Mesendoderm (in vitro differentiated cells): Measurements from ENCODE around the gene ZFHX3.

Experiments used
- DNase-seq: peaks from one replicate; pipeline ENCODE4 v3.0.0; 2013
- H2AK5ac ChIP-seq: 2 replicates; pipeline ENCODE4 v1.6.1; 2013; ENCODE audit warnings: low read length, inconsistent platforms
- H2BK120ac ChIP-seq: 2 replicates; pipeline ENCODE4 v1.6.1; 2013; ENCODE audit warnings: low read depth, mild to moderate bottlenecking, low read length, moderate library complexity, mixed read lengths
- H2BK15ac ChIP-seq: replicated peaks from 2 replicates; pipeline ENCODE4 v1.6.1; 2013; ENCODE audit warnings: low read depth, mild to moderate bottlenecking, moderate library complexity
- H2BK5ac ChIP-seq: 2 replicates; pipeline ENCODE4 v1.6.1; 2013; ENCODE audit warnings: low read length, inconsistent platforms
- H3K18ac ChIP-seq: 2 replicates; pipeline ENCODE4 v1.6.1; 2013; ENCODE audit warnings: mild to moderate bottlenecking, low read length, mixed read lengths
- H3K23ac ChIP-seq: one replicate; pipeline ENCODE4 v1.6.1; 2013; ENCODE audit warnings: low read length
- H3K27ac ChIP-seq: 2 replicates; pipeline ENCODE4 v1.5.1; 2013; ENCODE audit warnings: low read depth, mild to moderate bottlenecking, inconsistent platforms, low read length, moderate library complexity
- H3K27me3 ChIP-seq: 2 replicates; pipeline ENCODE4 v1.6.1; 2013; ENCODE audit warnings: low read length, control low read depth, mild to moderate bottlenecking, inconsistent platforms; ENCODE audit not compliant: insufficient read depth, poor library complexity
- H3K36me3 ChIP-seq: 2 replicates; pipeline ENCODE4 v1.6.1; 2013; ENCODE audit warnings: low read length, inconsistent platforms; ENCODE audit not compliant: control insufficient read depth, insufficient read depth
- H3K4ac ChIP-seq: one replicate; pipeline ENCODE4 v1.6.1; 2013; ENCODE audit warnings: low read depth, mild to moderate bottlenecking, low read length, moderate library complexity
- H3K4me1 ChIP-seq: 2 replicates; pipeline ENCODE4 v1.6.1; 2013; ENCODE audit warnings: low read depth, low read length, inconsistent platforms; ENCODE audit not compliant: control insufficient read depth
- H3K4me2 ChIP-seq: 2 replicates; pipeline ENCODE4 v1.6.1; 2013; ENCODE audit warnings: low read length
- H3K4me3 ChIP-seq: 2 replicates; pipeline ENCODE4 v1.5.1; 2013; ENCODE audit warnings: mild to moderate bottlenecking, low read length
- H3K56ac ChIP-seq: one replicate; pipeline ENCODE4 v1.6.1; 2013; ENCODE audit warnings: low read length
- H3K79me1 ChIP-seq: 2 replicates; pipeline ENCODE4 v1.6.1; 2013; ENCODE audit warnings: low read length, inconsistent platforms
- H3K79me2 ChIP-seq: 2 replicates; pipeline ENCODE4 v1.6.1; 2013; ENCODE audit warnings: mild to moderate bottlenecking, low read length; ENCODE audit not compliant: control insufficient read depth, insufficient read depth
- H3K9ac ChIP-seq: 2 replicates; pipeline ENCODE4 v1.6.1; 2013; ENCODE audit warnings: low read length, inconsistent platforms
- H4K5ac ChIP-seq: one replicate; pipeline ENCODE4 v1.6.1; 2013; ENCODE audit warnings: low read length
- H4K8ac ChIP-seq: one replicate; pipeline ENCODE4 v1.6.1; 2013; ENCODE audit warnings: low read depth, mild to moderate bottlenecking, control low read depth, low read length, moderate library complexity
- WGBS: extraction: QIAGEN DNeasy Blood & Tissue Kit; methylation state at CpG from one replicate; pipeline ENCODE4 v1.1.7; 2013; ENCODE audit warnings: low lambda C conversion rate, missing lambda C conversion rate; ENCODE audit not compliant: insufficient coverage; ENCODE audit errors: extremely low coverage; 5-methylcytosine and 5-hydroxymethylcytosine counted together

Gene ZFHX3

DNA sequence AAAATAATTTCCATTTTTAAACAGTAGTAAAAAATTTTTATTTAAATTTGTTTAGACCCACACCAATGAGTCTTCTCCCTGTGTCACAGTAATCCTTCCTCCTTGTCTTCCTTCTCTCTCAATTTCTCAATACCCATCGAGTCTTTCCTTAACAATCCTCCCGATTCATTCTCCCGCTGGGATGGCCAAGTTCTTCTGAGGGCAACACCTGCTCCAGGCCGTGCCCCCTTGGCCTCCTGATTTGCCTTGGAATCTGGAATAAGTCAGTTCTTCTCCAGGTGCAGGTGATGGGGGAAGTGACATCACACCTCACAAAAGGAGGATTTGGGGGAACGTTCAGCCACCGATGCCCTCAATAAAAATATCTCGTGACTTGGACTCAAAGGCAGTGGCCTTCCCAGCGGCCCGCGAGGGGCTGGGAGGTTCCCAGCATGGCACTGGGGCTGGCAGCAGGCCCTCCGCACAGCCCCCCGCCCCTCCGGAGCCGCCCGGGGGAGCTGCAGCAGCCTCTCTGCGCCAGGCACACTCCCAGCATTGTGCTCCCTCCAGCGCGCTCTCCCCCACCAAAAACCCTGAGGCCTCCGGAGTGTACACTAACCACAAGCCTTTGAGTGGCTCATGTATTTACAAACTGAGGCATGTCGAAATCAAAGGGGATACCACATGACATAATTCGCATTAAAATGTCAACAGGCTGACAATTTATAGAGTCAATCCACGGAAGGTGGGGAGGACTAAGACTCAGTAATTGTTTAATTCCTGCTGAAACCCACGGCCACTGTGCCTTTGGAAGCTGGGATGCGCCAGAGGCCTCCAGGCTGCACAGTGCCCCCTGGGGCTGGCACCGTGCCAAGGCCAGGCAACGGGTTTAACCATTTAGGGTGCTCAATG lies 120.5 kb downstream of the ZFHX3 start:
- no peaks in the 10 kb centered on the region for H3K27me3 ChIP-seq
- H2BK120ac ChIP-seq, result no peak overlapping the region
- no peaks in the 10 kb centered on the region for H3K36me3 ChIP-seq
- DNase-seq, result no peak
- H2BK15ac ChIP-seq, result no peak overlapping the region
- no CpG with 5 or more reads among the region's 26 CpGs for WGBS
- no peak overlapping the region for H4K8ac ChIP-seq
- H3K9ac ChIP-seq, result no peak overlapping the region
- H3K27ac ChIP-seq, result no peak overlapping the region
- H3K4me3 ChIP-seq, result no peak overlapping the region
- no peak overlapping the region for H2BK5ac ChIP-seq
- no peaks in the 10 kb centered on the region for H3K79me1 ChIP-seq
- H3K79me2 ChIP-seq, result no peaks in the 10 kb centered on the region
- H3K23ac ChIP-seq, result no peak overlapping the region
- no peak overlapping the region for H3K4me2 ChIP-seq
- no peak overlapping the region for H3K4ac ChIP-seq
- no peak overlapping the region for H3K56ac ChIP-seq
- no peak overlapping the region for H4K5ac ChIP-seq
- H3K18ac ChIP-seq, result no peak overlapping the region
- H3K4me1 ChIP-seq, result peaks cover 1% of the 10 kb centered on the region
- H2AK5ac ChIP-seq, result no peak overlapping the region

DNA sequence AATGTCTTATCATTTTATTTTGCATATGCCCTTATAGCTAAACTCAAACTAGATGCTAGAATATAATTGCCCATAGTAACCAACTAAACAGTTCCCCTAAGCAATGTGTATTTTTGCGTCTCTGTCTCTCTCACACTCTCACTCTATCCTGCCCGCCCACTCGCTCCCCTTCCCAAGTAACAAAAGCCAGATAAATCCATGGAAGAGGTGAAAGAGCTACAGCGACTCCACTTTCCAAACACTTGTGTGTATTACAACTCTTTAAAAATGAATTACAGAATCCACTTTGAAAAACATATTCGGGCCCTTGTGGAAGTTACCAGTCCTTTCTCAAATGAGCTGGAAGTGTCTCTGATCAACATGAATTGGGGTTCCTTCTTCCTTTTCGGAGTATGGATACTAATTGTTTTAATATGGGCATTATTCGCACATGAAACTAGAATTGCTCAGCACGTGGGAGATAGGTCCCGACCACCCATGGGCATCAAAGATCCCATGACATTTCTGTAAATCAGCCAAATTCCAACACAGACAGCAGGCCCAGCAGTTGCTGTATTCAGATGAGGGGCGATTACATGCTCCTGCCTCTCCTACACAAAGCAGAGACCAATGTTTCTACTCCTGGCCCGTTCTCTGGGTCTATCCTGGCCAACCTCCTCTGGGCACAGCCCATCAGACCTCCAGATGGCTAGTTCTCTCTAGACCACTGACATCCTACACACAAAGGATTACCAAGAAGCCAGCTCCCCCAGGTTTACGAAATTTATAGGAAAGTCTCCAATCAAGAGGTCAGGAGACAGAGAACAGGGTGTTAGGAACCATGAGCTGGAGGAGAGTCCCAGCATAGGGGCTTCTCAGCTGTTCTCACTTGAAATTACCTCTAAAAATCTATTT lies 121.5 kb downstream of the ZFHX3 start:
- H3K4me3 ChIP-seq, result no peak overlapping the region
- no peak overlapping the region for H2BK15ac ChIP-seq
- no peak overlapping the region for H3K27ac ChIP-seq
- H2AK5ac ChIP-seq, result no peak overlapping the region
- H3K4me2 ChIP-seq, result no peak overlapping the region
- H3K79me2 ChIP-seq, result no peaks in the 10 kb centered on the region
- no peak overlapping the region for H3K9ac ChIP-seq
- no peaks in the 10 kb centered on the region for H3K27me3 ChIP-seq
- H2BK120ac ChIP-seq, result no peak overlapping the region
- no CpG with 5 or more reads among the region's 12 CpGs for whole genome bisulfite sequencing
- no peak for DNase-seq
- H3K56ac ChIP-seq, result no peak overlapping the region
- H3K18ac ChIP-seq, result no peak overlapping the region
- no peak overlapping the region for H3K4ac ChIP-seq
- H3K4me1 ChIP-seq, result no peaks in the 10 kb centered on the region
- H3K23ac ChIP-seq, result no peak overlapping the region
- no peaks in the 10 kb centered on the region for H3K36me3 ChIP-seq
- no peak overlapping the region for H4K8ac ChIP-seq
- no peaks in the 10 kb centered on the region for H3K79me1 ChIP-seq
- no peak overlapping the region for H2BK5ac ChIP-seq
- H4K5ac ChIP-seq, result no peak overlapping the region

DNA sequence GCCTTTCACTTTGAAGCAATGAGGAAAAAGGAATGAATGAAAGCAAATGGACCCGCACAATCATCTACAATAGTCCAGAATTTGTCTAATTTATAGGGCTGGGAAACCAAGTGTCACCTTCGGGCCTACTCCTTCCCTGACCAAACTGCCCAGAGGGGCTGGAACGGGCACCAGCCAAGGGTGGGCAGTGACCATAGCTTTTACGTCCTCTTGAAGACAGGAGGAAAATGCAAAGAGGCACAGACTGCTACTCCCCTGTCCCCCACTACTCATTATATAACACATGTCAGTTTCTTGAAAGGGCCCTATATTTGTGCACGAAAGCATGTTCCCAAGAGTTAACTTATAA lies 122.3 kb downstream of the ZFHX3 start:
- no peaks in the 10 kb centered on the region for H3K36me3 ChIP-seq
- H2AK5ac ChIP-seq, result no peak overlapping the region
- no CpG with 5 or more reads among the region's 5 CpGs for WGBS
- H3K56ac ChIP-seq, result no peak overlapping the region
- no peak overlapping the region for H3K4me2 ChIP-seq
- no peak overlapping the region for H2BK5ac ChIP-seq
- H3K4me1 ChIP-seq, result no peaks in the 10 kb centered on the region
- no peak overlapping the region for H3K23ac ChIP-seq
- no peak overlapping the region for H2BK120ac ChIP-seq
- no peaks in the 10 kb centered on the region for H3K79me1 ChIP-seq
- no peak overlapping the region for H4K5ac ChIP-seq
- DNase-seq, result no peak
- H3K4me3 ChIP-seq, result no peak overlapping the region
- H3K27me3 ChIP-seq, result no peaks in the 10 kb centered on the region
- no peak overlapping the region for H2BK15ac ChIP-seq
- no peaks in the 10 kb centered on the region for H3K79me2 ChIP-seq
- H3K18ac ChIP-seq, result no peak overlapping the region
- no peak overlapping the region for H3K27ac ChIP-seq
- H3K9ac ChIP-seq, result no peak overlapping the region
- H3K4ac ChIP-seq, result no peak overlapping the region
- no peak overlapping the region for H4K8ac ChIP-seq

DNA sequence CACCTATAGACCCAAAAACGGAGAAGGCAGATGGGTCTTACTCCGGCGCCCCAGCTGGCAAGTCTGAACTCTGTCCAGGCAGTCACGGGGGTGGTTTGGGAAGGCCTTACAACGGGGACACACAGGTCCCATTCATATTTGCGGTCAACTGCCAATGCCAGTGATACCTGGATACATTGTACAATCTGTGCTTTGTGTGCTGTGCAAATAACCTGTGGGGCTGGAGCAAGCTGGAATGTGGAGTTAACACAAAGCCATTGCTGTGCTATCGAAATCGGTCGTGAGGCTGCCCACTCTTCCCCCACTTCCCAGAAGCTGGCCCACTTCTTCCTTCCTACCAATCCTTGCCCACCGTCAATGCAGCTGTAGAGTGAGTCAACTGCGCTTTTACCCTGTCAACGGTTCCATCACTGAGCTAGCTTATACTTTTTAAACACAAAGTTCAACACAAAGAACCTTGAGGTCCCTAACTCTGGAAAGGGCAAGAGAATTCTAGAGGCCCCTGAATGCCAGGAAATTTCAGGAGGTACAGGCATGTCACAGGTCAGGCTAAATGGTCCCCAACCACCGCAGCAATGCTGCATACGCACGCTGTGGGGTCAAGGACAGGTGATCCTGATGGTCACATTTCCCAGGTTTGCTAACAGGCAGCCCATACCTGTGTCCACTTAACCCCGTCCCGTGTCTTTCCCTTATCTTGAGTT lies 122.8 kb downstream of the ZFHX3 start:
- Histone ChIP-seq H2BK120ac (no peak overlapping the region), H2AK5ac (no peak overlapping the region), H3K79me1 (no peaks in the 10 kb centered on the region), H3K4ac (no peak overlapping the region), H3K79me2 (no peaks in the 10 kb centered on the region), H3K27me3 (no peaks in the 10 kb centered on the region), H3K4me2 (no peak overlapping the region), H3K18ac (no peak overlapping the region), H3K23ac (no peak overlapping the region), H2BK5ac (no peak overlapping the region), H3K9ac (no peak overlapping the region), H3K36me3 (no peaks in the 10 kb centered on the region), H4K8ac (no peak overlapping the region), H2BK15ac (no peak overlapping the region), H3K56ac (no peak overlapping the region), H3K27ac (no peak overlapping the region), H4K5ac (no peak overlapping the region), H3K4me1 (no peaks in the 10 kb centered on the region), H3K4me3 (no peak overlapping the region)
- no CpG with 5 or more reads among the region's 17 CpGs for WGBS
- DNase-seq, result no peak

DNA sequence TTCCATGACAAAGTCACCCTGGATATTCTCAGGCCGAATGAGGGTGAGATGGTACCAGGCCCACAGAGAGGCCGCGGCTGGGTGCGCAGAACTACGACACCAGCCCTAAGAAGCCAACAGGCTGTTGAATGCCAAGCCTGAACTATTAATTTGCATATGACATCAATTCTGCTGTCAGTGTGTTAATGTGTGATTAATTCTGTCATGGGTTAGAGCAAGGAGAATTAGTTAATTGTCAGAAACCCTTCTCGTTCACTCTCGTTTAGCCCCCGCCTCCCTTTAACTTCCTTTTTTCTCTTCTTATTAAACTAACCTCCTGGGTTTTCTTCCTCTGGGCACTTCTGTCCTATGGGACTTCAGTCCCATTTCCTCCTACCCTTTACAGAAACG lies 123.4 kb downstream of the ZFHX3 start:
- no peaks in the 10 kb centered on the region for H3K36me3 ChIP-seq
- H3K9ac ChIP-seq, result no peak overlapping the region
- H3K27ac ChIP-seq, result no peak overlapping the region
- no CpG with 5 or more reads among the region's 9 CpGs for WGBS
- H3K4me1 ChIP-seq, result no peaks in the 10 kb centered on the region
- H2BK5ac ChIP-seq, result no peak overlapping the region
- H3K23ac ChIP-seq, result no peak overlapping the region
- no peaks in the 10 kb centered on the region for H3K79me1 ChIP-seq
- H3K4ac ChIP-seq, result no peak overlapping the region
- H4K5ac ChIP-seq, result no peak overlapping the region
- no peaks in the 10 kb centered on the region for H3K79me2 ChIP-seq
- no peak overlapping the region for H4K8ac ChIP-seq
- no peak overlapping the region for H2BK120ac ChIP-seq
- no peak overlapping the region for H3K18ac ChIP-seq
- DNase-seq, result no peak
- H3K4me3 ChIP-seq, result no peak overlapping the region
- no peak overlapping the region for H2AK5ac ChIP-seq
- no peak overlapping the region for H3K56ac ChIP-seq
- no peak overlapping the region for H2BK15ac ChIP-seq
- H3K27me3 ChIP-seq, result no peaks in the 10 kb centered on the region
- no peak overlapping the region for H3K4me2 ChIP-seq
